KOPT-K1 (cell line): ENCODE measurements around the gene SENP7.
A peak's percentile ranks its signal among the peaks of the same experiment; 100 is the strongest.
"Not testable (repeated sequence)": the region's sequence is repeated elsewhere in the genome, so short reads cannot be mapped to it uniquely, and the experiment has no call there.

ENCODE experiments used
- H3K27ac ChIP-seq: fragments of 200-600 bp; sonication (generic); 2 replicates; pipeline ENCODE4 v1.5.1; 2016; ENCODE audit warnings: antibody characterized with exemption, mild to moderate bottlenecking, low read depth, low read length; ENCODE audit not compliant: poor library complexity, severe bottlenecking
- H3K36me3 ChIP-seq: fragments of 200-600 bp; sonication (generic); 2 replicates; pipeline ENCODE4 v1.5.1; 2017; ENCODE audit warnings: antibody characterized with exemption, mild to moderate bottlenecking, low read length, moderate library complexity; ENCODE audit not compliant: insufficient read depth
- H3K9me3 ChIP-seq: fragments of 200-600 bp; sonication (generic); 2 replicates; pipeline ENCODE4 v1.5.1; 2017; ENCODE audit warnings: antibody characterized with exemption, low read length, mild to moderate bottlenecking; ENCODE audit not compliant: insufficient read depth, poor library complexity, severe bottlenecking

SENP7 gene, protein sequence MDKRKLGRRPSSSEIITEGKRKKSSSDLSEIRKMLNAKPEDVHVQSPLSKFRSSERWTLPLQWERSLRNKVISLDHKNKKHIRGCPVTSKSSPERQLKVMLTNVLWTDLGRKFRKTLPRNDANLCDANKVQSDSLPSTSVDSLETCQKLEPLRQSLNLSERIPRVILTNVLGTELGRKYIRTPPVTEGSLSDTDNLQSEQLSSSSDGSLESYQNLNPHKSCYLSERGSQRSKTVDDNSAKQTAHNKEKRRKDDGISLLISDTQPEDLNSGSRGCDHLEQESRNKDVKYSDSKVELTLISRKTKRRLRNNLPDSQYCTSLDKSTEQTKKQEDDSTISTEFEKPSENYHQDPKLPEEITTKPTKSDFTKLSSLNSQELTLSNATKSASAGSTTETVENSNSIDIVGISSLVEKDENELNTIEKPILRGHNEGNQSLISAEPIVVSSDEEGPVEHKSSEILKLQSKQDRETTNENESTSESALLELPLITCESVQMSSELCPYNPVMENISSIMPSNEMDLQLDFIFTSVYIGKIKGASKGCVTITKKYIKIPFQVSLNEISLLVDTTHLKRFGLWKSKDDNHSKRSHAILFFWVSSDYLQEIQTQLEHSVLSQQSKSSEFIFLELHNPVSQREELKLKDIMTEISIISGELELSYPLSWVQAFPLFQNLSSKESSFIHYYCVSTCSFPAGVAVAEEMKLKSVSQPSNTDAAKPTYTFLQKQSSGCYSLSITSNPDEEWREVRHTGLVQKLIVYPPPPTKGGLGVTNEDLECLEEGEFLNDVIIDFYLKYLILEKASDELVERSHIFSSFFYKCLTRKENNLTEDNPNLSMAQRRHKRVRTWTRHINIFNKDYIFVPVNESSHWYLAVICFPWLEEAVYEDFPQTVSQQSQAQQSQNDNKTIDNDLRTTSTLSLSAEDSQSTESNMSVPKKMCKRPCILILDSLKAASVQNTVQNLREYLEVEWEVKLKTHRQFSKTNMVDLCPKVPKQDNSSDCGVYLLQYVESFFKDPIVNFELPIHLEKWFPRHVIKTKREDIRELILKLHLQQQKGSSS

DNA sequence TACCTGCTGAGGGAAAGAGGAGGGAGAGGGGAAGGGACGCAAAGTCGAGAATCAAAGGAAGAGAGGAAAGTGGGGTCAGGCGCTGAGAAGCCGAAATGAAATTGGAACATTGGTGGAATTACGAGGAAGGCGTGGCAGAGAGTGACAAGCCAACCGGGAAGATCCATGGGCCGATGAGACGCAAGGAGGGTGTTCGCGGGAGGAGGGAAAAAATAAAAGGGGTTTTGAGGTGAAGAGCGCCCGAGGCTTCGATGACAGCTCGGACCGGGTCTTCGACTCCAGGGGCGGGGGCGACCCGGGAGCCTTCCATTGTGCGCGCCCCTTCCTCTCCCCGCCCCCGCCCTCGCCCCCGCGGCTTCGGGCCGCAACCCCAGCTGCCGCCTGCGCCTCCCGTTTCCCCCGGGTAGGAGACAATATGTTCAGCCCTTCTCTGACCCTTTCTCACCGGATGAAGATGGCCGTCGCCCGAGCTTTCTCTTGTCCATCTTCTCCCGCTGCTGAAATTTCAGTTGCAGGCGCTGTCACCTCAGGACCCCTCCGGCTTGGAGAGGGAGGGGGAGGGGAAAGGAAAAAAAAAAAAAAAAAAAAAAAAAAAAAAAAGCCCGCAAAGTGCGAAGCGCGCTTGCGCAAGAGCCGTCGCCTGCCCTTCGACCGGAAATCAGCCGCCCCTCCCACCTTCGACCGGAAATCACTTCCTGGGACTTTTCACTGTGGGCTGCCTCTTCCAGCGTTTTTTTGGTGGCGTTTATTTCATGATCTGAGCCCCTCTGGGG, at the start of gene SENP7:
TSS of gene SENP7 (minus strand) at position 567 of the 773 bp plus-strand sequence. CDS start at position 485, 82 bp downstream.
- peak within 1 kb of the TSS; percentile 78 for H3K27ac ChIP-seq
- no peaks in the 10 kb centered on the region for H3K36me3 ChIP-seq
- no peaks in the 10 kb centered on the region for H3K9me3 ChIP-seq

DNA sequence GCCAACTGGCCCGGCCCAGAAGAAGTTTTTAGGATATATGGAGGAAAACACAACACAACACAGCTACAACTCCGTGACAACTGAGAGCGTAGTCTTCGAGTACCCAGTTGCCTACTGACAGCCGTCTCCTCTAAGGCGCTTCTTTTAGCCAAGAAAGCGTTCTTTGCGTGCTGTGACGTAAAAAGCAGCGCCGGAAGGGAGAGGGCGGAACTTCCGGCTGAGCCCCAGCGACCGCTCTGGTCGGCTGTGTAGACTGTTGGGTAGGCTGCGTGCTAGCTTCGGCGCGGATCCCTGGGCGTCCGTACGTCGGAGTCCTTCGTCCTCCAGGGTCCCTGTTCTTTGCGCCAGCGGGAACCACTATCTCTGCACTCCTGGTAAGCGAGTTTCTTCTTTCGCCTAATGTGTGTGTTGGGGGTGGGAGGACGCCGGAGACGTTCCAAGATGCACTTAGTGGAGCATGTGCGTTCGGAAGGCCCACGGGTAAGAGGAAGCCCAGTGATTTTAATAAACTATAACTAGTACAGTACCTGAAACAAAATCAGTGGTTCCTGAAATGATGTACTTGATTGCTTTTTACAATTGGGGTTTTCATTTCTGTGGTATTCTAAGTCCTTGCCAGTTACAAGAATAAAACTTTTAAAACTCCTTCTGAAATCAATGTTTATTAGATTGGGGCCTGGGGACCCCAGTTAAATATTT, 48.8 kb upstream of the SENP7 start, which contains the start of gene TRMT10C:
TSS of gene TRMT10C (plus strand) at position 239 of the 699 bp plus-strand sequence. CDS start 2,914 bp downstream, outside the sequence.
- H3K9me3 ChIP-seq = no peaks in the 10 kb centered on the region
- peak within 1 kb of the TSS; percentile 64 for H3K27ac ChIP-seq
- peaks cover 34% of the 10 kb centered on the region for H3K36me3 ChIP-seq

DNA sequence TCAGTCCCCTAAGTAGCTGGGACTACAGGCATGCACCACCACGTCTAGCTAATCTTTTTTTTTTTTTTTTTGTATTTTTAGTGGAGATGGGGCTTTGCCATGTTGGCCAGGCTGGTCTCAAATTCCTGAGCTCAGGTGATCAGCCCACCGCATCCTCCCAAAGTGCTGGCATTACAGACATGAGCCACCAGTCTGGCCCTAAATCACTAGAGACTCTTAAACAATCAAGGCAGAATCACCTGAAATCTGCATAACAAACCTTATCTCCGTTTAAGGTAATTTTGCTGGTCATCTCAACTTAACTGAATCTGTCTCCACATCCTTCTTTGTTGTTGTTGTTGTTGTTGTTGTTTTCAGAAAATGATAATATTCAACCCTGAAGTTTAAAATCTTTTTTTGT, 43.1 kb upstream of the SENP7 start:
- Histone ChIP-seq H3K27ac (no peak overlapping the region), H3K9me3 (peaks cover 6% of the 10 kb centered on the region), H3K36me3 (no peaks in the 10 kb centered on the region)

DNA sequence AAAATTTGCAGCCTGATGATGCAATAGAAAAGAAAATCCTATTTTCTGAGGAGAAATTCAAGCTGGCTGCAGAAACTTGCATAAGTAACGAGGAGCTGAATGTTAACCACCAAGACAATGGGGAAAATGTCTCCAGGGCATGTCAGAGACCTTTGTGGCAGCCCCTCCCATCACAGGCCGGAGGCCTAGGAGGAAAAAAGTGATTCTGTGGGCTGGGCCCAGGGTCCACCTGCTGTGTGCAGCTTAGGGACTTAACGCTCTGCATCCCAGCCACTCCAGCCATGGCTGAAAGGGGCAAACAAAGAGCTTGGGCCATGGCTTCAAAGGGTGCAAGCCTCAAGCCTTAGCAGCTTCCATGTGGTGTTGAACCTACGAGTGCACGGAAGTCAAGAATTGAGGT, 40.4 kb upstream of the SENP7 start:
- not testable (repeated sequence) for H3K36me3 ChIP-seq, H3K27ac ChIP-seq
- H3K9me3 ChIP-seq = peaks cover 14% of the 10 kb centered on the region

DNA sequence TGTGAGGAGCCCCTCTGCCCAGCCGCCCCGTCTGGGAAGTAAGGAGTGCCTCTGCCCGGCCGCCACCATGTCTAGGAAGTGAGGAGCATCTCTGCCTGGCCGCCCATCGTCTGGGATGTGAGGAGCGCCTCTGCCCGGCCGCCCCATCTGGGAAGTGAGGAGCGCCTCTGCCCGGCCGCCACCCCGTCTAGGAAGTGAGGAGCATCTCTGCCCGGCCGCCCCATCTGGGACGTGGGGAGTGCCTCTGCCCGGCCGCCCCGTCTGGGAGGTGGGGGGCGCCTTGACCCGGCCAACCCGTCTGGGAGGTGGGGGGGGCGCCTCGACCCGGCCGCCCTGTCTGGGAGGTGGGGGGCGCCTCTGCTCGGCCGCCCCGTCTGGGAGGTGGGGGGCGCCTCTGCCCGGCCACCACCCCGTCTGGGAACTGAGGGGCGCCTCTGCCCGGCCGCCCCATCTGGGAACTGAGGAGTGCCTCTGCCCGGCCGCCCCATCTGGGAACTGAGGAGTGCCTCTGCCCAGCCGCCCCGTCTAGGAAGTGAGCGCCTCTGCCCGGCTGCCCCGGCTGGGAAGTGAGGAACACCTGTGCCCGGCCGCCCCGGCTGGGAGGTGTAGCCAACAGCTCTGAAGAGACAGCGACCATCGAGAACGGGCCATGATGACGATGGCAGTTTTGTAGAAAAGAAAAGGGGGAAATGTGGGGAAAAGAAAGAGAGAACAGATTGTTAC, 38.5 kb upstream of the SENP7 start:
- H3K36me3 ChIP-seq, H3K27ac ChIP-seq: not testable (repeated sequence)
- peaks cover 14% of the 10 kb centered on the region for H3K9me3 ChIP-seq

DNA sequence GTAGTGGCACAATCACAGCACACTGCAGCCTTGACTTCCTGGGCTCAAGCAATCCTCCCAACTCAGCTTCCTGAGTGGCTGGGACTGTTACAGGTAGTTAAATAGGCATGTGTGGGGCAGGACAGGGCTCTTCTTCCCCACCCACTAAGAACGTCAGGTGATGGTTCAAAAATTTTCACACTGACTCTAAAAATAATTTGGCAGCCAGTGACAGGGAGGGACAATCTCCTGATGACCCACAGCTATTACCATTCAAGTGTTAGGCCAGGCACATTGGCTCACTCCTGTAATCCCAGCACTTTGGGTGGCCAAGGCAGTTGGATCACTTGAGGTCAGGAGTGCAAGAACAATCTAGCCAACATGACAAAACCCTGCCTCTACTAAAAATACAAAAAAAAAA, 36.5 kb upstream of the SENP7 start:
- Histone ChIP-seq H3K9me3 (peaks cover 14% of the 10 kb centered on the region), H3K27ac (no peak overlapping the region)

DNA sequence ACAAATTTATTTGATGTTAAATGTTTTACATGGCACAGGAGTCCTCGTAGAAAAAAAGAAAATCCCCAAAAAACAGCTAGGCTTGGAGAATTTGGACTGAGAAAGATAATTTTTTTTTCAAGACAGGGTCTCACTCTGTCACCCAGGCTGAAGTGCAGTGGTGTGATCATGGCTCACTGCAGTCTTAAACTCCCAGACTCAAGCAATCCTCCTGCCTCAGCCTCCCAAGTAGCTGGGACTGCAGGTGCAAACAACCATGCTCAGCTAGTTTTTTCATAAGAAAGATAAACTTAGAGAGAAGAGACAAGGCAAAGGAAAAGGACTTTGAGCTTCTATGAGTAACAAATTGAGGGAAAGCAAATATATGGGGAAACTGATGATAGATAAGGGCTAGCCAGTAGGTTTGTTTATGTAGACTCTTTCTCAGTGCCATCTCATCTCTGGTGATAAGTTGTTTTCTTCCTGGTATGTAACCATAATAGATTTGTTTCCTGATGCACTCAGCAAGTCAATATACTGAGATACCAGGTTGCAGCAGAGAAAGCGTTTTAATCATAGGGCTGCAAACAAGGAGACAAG, 35.6 kb upstream of the SENP7 start:
- peaks cover 14% of the 10 kb centered on the region for H3K9me3 ChIP-seq
- H3K36me3 ChIP-seq = no peaks in the 10 kb centered on the region
- H3K27ac ChIP-seq = no peak overlapping the region

More for the DNA sequence above, 36.5 kb upstream of the SENP7 start:
- no peaks in the 10 kb centered on the region for H3K36me3 ChIP-seq

DNA sequence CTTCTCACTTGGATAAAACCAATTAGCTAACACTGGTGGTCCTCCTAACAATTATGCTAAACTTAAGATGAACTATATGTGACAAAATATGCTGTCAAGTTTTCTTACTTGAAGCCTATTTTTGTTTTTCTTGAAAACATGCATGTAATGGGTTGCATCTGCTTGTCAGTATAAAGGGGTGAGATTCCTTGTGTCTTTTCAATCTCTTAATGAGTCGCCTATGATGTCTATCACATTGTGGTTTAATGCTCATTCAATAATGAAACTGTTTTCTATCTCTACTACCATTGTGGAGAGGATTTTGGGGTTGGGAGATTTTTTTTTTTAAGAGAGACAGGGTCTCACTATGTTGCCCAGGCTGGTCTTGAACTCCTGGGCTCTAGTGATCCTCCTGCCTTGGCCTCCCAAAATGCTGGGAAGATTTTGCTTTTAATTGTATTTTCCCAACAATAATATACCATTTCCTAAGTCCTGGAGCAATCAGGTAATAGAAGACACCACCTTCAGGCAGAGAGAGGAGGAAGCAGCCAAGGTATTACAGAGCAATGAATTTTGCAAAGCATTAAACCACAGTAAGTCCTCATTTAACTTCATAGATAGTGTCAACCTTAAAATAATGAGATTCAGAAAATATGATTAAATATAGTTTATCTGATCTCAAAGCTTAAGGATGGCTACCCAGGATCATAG, 31.3 kb upstream of the SENP7 start:
- Histone ChIP-seq H3K9me3 (no peaks in the 10 kb centered on the region), H3K27ac (no peak overlapping the region), H3K36me3 (no peaks in the 10 kb centered on the region)

DNA sequence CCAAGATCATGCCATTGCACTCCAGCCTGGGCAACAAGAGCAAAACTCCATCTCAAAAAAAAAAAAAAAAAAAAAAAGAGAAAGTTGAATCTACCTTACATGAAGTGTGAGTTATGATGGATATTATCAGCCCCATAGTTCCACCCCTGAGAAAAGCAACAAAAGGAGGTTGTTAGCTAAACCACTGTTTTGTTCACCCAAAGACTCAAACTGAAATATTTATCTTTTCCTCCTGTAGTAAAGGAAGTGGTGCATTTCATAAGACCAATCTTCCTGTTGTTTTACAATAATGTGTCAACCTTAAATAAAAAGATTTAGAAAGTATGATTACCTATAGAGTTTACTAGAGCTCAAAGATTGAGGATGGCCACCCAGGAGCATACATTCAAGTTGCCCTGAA, 29.9 kb upstream of the SENP7 start:
- H3K27ac ChIP-seq = no peak overlapping the region
- H3K36me3 ChIP-seq = no peaks in the 10 kb centered on the region
- no peaks in the 10 kb centered on the region for H3K9me3 ChIP-seq

DNA sequence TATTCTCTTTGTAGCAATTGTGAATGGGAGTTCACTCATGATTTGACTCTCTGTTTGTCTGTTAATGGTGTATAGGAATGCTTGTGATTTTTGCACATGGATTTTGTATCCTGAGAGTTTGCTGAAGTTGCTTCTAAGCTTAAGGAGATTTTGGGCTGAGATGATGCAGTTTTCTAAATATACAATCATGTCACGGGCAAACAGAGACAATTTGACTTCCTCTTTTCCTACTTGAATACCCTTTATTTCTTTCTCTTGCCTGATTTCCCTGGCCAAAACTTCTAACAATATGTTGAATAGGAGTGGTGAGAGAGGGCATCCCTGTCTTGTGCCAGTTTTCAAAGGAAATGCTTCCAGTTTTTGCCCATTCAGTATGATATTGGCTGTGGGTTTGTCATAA, 23.9 kb upstream of the SENP7 start:
- H3K27ac ChIP-seq, H3K36me3 ChIP-seq, H3K9me3 ChIP-seq: not testable (repeated sequence)

DNA sequence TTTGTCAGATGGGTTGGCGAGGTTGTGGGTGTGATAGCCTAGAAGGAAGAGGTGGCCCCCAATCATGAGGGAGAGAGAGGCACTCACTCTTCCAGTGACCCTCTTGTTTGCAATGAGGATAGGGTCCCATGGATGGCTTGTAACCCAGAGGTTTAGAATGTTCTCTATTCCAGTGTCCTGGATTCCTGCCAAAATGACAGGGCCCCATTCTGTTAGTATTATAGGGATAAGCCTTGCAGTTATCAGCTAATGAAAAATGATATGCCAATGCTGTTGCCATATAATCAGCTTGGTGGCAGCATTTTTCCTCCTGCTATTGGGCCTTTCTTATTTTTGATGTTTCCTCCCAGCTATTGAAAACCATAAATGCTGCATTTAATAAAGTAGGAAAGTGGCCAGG, 23.3 kb upstream of the SENP7 start:
- H3K27ac ChIP-seq = no peak overlapping the region
- H3K36me3 ChIP-seq = no peaks in the 10 kb centered on the region
- H3K9me3 ChIP-seq = no peaks in the 10 kb centered on the region

DNA sequence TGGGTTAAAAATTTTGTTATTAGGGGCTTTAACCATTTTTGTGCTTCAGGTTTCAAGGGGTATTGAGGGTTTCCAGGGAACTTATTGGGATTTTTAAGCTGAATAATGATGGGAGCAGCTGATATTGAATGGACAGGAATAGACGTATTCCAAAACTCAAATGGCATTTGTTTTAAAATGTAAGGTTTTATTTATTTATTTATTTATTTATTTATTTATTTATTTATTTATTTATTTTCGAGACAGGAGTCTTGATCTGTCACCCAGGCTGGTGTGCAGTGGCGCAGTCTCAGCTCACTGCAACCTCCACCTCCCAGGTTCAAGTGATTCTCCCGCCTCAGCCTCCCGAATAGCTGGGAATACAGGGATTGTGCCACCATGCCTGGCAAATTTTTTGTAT, 22.2 kb upstream of the SENP7 start:
- Histone ChIP-seq H3K36me3 (no peaks in the 10 kb centered on the region), H3K9me3 (peaks cover 3% of the 10 kb centered on the region), H3K27ac (no peak overlapping the region)

DNA sequence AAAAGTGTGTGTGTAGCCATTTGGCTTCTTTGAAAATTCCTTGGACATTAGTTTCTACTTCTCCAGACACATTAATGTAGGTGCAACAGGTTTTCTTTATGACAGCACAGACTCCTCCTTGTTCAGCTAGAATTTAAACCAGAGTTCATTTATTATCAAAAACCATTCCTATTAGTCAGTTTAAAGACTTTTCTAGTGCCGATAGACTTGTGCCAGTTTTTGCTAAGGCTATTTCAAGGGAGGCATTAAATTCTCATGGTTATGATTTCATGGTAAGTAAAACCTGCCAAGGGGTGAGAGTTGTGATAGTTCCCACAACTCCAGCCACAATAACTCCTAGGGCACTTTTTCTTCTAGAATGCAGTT, 20.6 kb upstream of the SENP7 start:
- H3K27ac ChIP-seq = no peak overlapping the region
- peaks cover 13% of the 10 kb centered on the region for H3K9me3 ChIP-seq
- no peaks in the 10 kb centered on the region for H3K36me3 ChIP-seq
